HCT116 (cell line): Measurements from ENCODE around the gene TSC22D4. TPM values are rescaled to one million over a fixed set of nuclear protein-coding genes. Genes with fewer than 3 reads are reported as not detected.

ENCODE experiments used
- ATAC-seq: fragments of 200-7000 bp; cut with Tn5 transposase; 2 replicates; pipeline ENCODE4 v1.9.1; 2020; ENCODE audit warnings: mild to moderate bottlenecking, moderate library complexity
- BruUV-seq: library from RNA; stranded (reverse); fragments of 400-500 nt; replicated peaks from 2 replicates; lab custom pipeline; 2021; lab: Mats Ljungman, UMichigan
- CTCF ChIA-PET: fragments of 300-600 bp; sonication (Branson Sonifier 250); formaldehyde crosslinking; loops from one replicate; lab custom pipeline; 2021; ENCODE audit warnings: antibody characterized with exemption; lab: Charles Lee
- POLR2A ChIA-PET: fragments of 300-600, 350-600 bp; sonication (Branson Sonifier 250); formaldehyde crosslinking; loops from one replicate; lab custom pipeline; 2021; ENCODE audit warnings: antibody characterized with exemption; lab: Charles Lee
- RAD21 ChIA-PET, 2 experiments: fragments of 300-600 bp; sonication (Branson Sonifier 250); formaldehyde crosslinking; loops; one replicate each; lab custom pipeline; 2023; ENCODE audit warnings: low total read pairs in 2 of 2; ENCODE audit not compliant: uncharacterized antibody in 2 of 2, unreplicated experiment in 2 of 2, low non-redundant PET in 1 of 2; lab: Charles Lee
- DNase-seq: peaks from one replicate; pipeline ENCODE4 v3.0.0-alpha.2; 2010; ENCODE audit warnings: low read depth, low spot score
- H2AFZ ChIP-seq: fragments of 200-600 bp; shearing (Covaris generic), sonication (generic); 2 replicates; pipeline ENCODE4 v1.6.1; 2017; ENCODE audit warnings: low read depth, mixed run types, mixed read lengths, antibody characterized with exemption, low read length; ENCODE audit not compliant: poor library complexity, severe bottlenecking
- H3K27ac ChIP-seq: 2 replicates; pipeline ENCODE4 v1.5.1; 2012; ENCODE audit warnings: low read depth, low read length
- H3K27me3 ChIP-seq: fragments of 200-600 bp; sonication (generic); 2 replicates; pipeline ENCODE4 v1.6.1; 2016; ENCODE audit warnings: mixed run types, low read length, mixed read lengths; ENCODE audit not compliant: insufficient read depth
- H3K36me3 ChIP-seq, 2 experiments: fragments of 200-500 bp in 1 of 2; fragments of 200-600 bp in 1 of 2; sonication (Bioruptor generic) in 1 of 2; sonication (generic) in 1 of 2; 2 replicates each; pipeline versions ENCODE4 v1.5.1 to v1.6.1; 2014 to 2016; ENCODE audit warnings: low read length in 2 of 2, inconsistent platforms in 1 of 2, mixed read lengths in 1 of 2, mixed run types in 1 of 2; ENCODE audit not compliant: insufficient read depth in 2 of 2, control insufficient read depth in 1 of 2
- H3K4me1 ChIP-seq, 2 experiments: fragments of 200-600 bp in 1 of 2; sonication (generic) in 1 of 2; 2 replicates each; pipeline versions ENCODE4 v1.5.1 to v1.6.1; 2012 to 2017; ENCODE audit warnings: low read length in 2 of 2, inconsistent platforms in 1 of 2, mild to moderate bottlenecking in 1 of 2, mixed read lengths in 1 of 2, mixed run types in 1 of 2, moderate library complexity in 1 of 2; ENCODE audit not compliant: insufficient read depth in 2 of 2, control insufficient read depth in 1 of 2
- H3K4me2 ChIP-seq: fragments of 200-600 bp; sonication (generic); 2 replicates; pipeline ENCODE4 v1.6.1; 2017; ENCODE audit warnings: mixed run types, low read length, mixed read lengths
- H3K4me3 ChIP-seq, 2 experiments: fragments of 200-600 bp in 1 of 2; sonication (generic) in 1 of 2; replicated peaks in 1 of 2; 2 replicates each; pipeline ENCODE4 v1.5.1; 2011 to 2016; ENCODE audit warnings: low read length in 2 of 2, control low read depth in 1 of 2, low read depth in 1 of 2, mild to moderate bottlenecking in 1 of 2, mixed read lengths in 1 of 2, mixed run types in 1 of 2
- H3K79me2 ChIP-seq: fragments of 200-600 bp; sonication (generic); 2 replicates; pipeline ENCODE4 v1.6.1; 2017; ENCODE audit warnings: mild to moderate bottlenecking, mixed run types, low read length, moderate library complexity, mixed read lengths; ENCODE audit not compliant: insufficient read depth
- H3K9ac ChIP-seq: fragments of 200-600 bp; sonication (generic); 2 replicates; pipeline ENCODE4 v1.6.1; 2016; ENCODE audit warnings: low read length, mixed read lengths
- H3K9me2 ChIP-seq: fragments of 200-600 bp; sonication (generic), shearing (Covaris generic); 2 replicates; pipeline ENCODE4 v1.6.1; 2017; ENCODE audit warnings: mixed run types, mild to moderate bottlenecking, moderate library complexity; ENCODE audit not compliant: insufficient read depth
- H3K9me3 ChIP-seq, 2 experiments: fragments of 200-500 bp in 1 of 2; fragments of 200-600 bp in 1 of 2; sonication (Bioruptor generic) in 1 of 2; sonication (generic) in 1 of 2; 2 replicates each; pipeline ENCODE4 v1.6.1; 2014 to 2017; ENCODE audit warnings: low read length in 2 of 2, mixed read lengths in 2 of 2, inconsistent platforms in 1 of 2, low read depth in 1 of 2, mild to moderate bottlenecking in 1 of 2, mixed run types in 1 of 2, moderate library complexity in 1 of 2; ENCODE audit not compliant: control insufficient read depth in 1 of 2, insufficient read depth in 1 of 2
- H4K20me1 ChIP-seq: fragments of 200-600 bp; sonication (generic), shearing (Covaris generic); 2 replicates; pipeline ENCODE4 v1.6.1; 2017; ENCODE audit warnings: mixed run types, mild to moderate bottlenecking, moderate library complexity; ENCODE audit not compliant: insufficient read depth
- ELF1 ChIP-seq: IDR thresholded peaks from 2 replicates; pipeline ENCODE4 v1.6.1; 2012; ENCODE audit warnings: low read depth, borderline replicate concordance
- EZH2 ChIP-seq: fragments of 200-600 bp; sonication (generic); IDR thresholded peaks from 2 replicates; pipeline ENCODE4 v1.6.1; 2017; ENCODE audit warnings: antibody characterized with exemption, mixed run types
- FOSL1 ChIP-seq: IDR thresholded peaks from 2 replicates; pipeline ENCODE4 v1.6.1; 2012; ENCODE audit warnings: low read depth
- POLR2AphosphoS5 ChIP-seq: IDR thresholded peaks from 2 replicates; pipeline ENCODE4 v1.6.1; 2011; ENCODE audit warnings: mild to moderate bottlenecking, low read depth, low read length, moderate library complexity
- ZNF274 ChIP-seq: fragments of 200-500 bp; sonication (Bioruptor generic); IDR thresholded peaks from 2 replicates; pipeline ENCODE4 v1.6.1; 2014; ENCODE audit warnings: mild to moderate bottlenecking, low read depth, low read length, inconsistent platforms
- intact Hi-C: fragments of 100-400 bp; cut with micrococcal nuclease; formaldehyde crosslinking; loops from 2 replicates; pipeline ENCODE4 v1.10.0; 2022
- total RNA-seq: library from RNA; stranded (reverse); gene quantifications from one replicate; pipeline ENCODE4 v1.2.1, GENCODE V29; 2021; ENCODE audit not compliant: unreplicated experiment

Gene TSC22D4
- total RNA-seq, 1 experiment from 2014 or later, result 36.9 TPM

- RAD21 ChIA-PET, result interaction anchor here in 1 of 2 experiments (0.6 kb wide), 1 partner anchor 207 kb away, joined by 4 read pairs; no protein-coding TSS in a partner anchor
- CTCF ChIA-PET, result no interaction called here
- Histone ChIP-seq H3K4me2 (peak overlapping the region; percentile 89), H4K20me1 (no peaks in the 10 kb centered on the region), H3K9me2 (no peaks in the 10 kb centered on the region), H2AFZ (no peak overlapping the region), H3K4me1 (peaks cover 0 to 65% of the 10 kb centered on the region in 2 experiments), H3K9ac (peak overlapping the region; percentile 89), H3K79me2 (peaks cover 60% of the 10 kb centered on the region), H3K36me3 (peaks cover 5 to 38% of the 10 kb centered on the region in 2 experiments; a peak in 2 of 4 replicates), H3K4me3 (peak overlapping the region; percentile 82 to 85), H3K27me3 (no peaks in the 10 kb centered on the region), H3K27ac (peak overlapping the region; percentile 99), H3K9me3 (no peaks in the 10 kb centered on the region)
- BruUV-seq, result TSS peak; percentile 8
- intact Hi-C loops, result no loop called here
- TF ChIP-seq ELF1 (no peak), FOSL1 (no peak), POLR2AphosphoS5 (peak; percentile 49; the same call in 1 of the 2 replicates), ZNF274 (no peak), EZH2 (no peak)
- ATAC-seq (no peak), DNase-seq (no peak)
- POLR2A ChIA-PET, result interaction anchor here (2.1 kb wide), 1 partner anchor 8 kb away, joined by 7 read pairs; no protein-coding TSS in a partner anchor
Measured at GRCh38 chr7:100430493-100431285, 48.3 kb downstream of the TSC22D4 start.
